K562 (cell line): ENCODE results near the gene SCRG1. TPM values are rescaled to one million over a fixed set of nuclear protein-coding genes. Genes with fewer than 3 reads are reported as not detected.
A peak's percentile ranks its signal among the peaks of the same experiment; 100 is the strongest.

Experiments
- ARID3A ChIP-seq: IDR thresholded peaks from 2 replicates; pipeline ENCODE4 v1.6.1; 2012; ENCODE audit warnings: low read depth, low read length, improper control_type of control experiment, borderline replicate concordance
- BRF2 ChIP-seq: IDR thresholded peaks from 3 replicates; pipeline ENCODE4 v1.6.1; 2011; ENCODE audit warnings: borderline replicate concordance, mild to moderate bottlenecking; ENCODE audit not compliant: insufficient read length, insufficient read depth
- CGGBP1 ChIP-seq: fragments of 250-450 bp; sonication (Bioruptor Pico); IDR thresholded peaks from 2 replicates; pipeline ENCODE4 v1.9.0; 2021; ENCODE audit warnings: mild to moderate bottlenecking
- FOSL1 ChIP-seq: fragments of 200-800 bp; sonication (Bioruptor generic); conservative IDR thresholded peaks from 2 replicates; pipeline ENCODE4 v1.6.1; 2016; ENCODE audit warnings: missing genetic modification characterization, missing compliant biosample characterization
- GABPA ChIP-seq: fragments of 200-800 bp; sonication (Bioruptor generic); conservative IDR thresholded peaks from 2 replicates; pipeline ENCODE4 v1.6.1; 2016; ENCODE audit warnings: low read depth, missing genetic modification characterization, missing compliant biosample characterization
- GATAD2A ChIP-seq: fragments of 450-650 bp; IDR thresholded peaks from 2 replicates; pipeline ENCODE4 v1.6.1; 2017
- MAFF ChIP-seq: IDR thresholded peaks from 2 replicates; pipeline ENCODE4 v1.6.1; 2012; ENCODE audit warnings: low read length, improper control_type of control experiment
- MNT ChIP-seq, 2 experiments: fragments of 450-650 bp; conservative IDR thresholded peaks; 2 replicates each; pipeline ENCODE4 v1.6.1; 2017; ENCODE audit warnings: mild to moderate bottlenecking in 2 of 2, moderate library complexity in 2 of 2
- NFE2 ChIP-seq: IDR thresholded peaks from 2 replicates; pipeline ENCODE4 v1.6.1; 2014; ENCODE audit warnings: antibody characterized with exemption, low read depth
- PRPF4 ChIP-seq: fragments of 200-400 bp; formaldehyde crosslinking; IDR thresholded peaks from one replicate; pipeline ENCODE4 v1.6.1; 2017; ENCODE audit warnings: low read length, low read depth, mild to moderate bottlenecking; ENCODE audit not compliant: insufficient read depth, poor library complexity, severe bottlenecking
- RBBP5 ChIP-seq: fragments of 200-600 bp; sonication (generic); IDR thresholded peaks from 2 replicates; pipeline ENCODE4 v1.6.1; 2012; ENCODE audit warnings: borderline replicate concordance, mild to moderate bottlenecking, low read length, control low read depth, inconsistent platforms; ENCODE audit not compliant: insufficient read depth, poor library complexity, severe bottlenecking
- RBM15 ChIP-seq: fragments of 200-400 bp; formaldehyde crosslinking; IDR thresholded peaks from 2 replicates; pipeline ENCODE4 v1.6.1; 2018; ENCODE audit warnings: mild to moderate bottlenecking, low read length, moderate library complexity; ENCODE audit not compliant: insufficient read depth
- RBM17 ChIP-seq: fragments of 200-400 bp; formaldehyde crosslinking; IDR thresholded peaks from 2 replicates; pipeline ENCODE4 v1.6.1; 2017; ENCODE audit warnings: low read depth, mild to moderate bottlenecking, low read length, borderline replicate concordance
- SLC30A9 ChIP-seq: fragments of 250-450 bp; sonication (Bioruptor Pico); IDR thresholded peaks from 2 replicates; pipeline ENCODE4 v1.8.0; 2022; ENCODE audit warnings: mild to moderate bottlenecking, moderate library complexity
- TAF1 ChIP-seq: IDR thresholded peaks from 2 replicates; pipeline ENCODE4 v1.6.1; 2011; ENCODE audit warnings: mild to moderate bottlenecking, low read length, moderate library complexity; ENCODE audit not compliant: insufficient read depth, control insufficient read depth, severe bottlenecking; ENCODE audit errors: extremely low read depth
- TCFL5 ChIP-seq: fragments of 250-450 bp; sonication (Bioruptor Pico); conservative IDR thresholded peaks from 2 replicates; pipeline ENCODE4 v1.6.1; 2021; ENCODE audit warnings: mild to moderate bottlenecking, moderate library complexity, matching md5 sums
- TSC22D4 ChIP-seq: fragments of 450-650 bp; IDR thresholded peaks from 2 replicates; pipeline ENCODE4 v1.6.1; 2016; ENCODE audit warnings: missing genetic modification characterization, missing biosample characterization, control low read depth
- ZNF12 ChIP-seq: sonication (generic); formaldehyde crosslinking; IDR thresholded peaks from 2 replicates; pipeline ENCODE4 v1.4.0; 2020; ENCODE audit warnings: mild to moderate bottlenecking, missing genetic modification reagents
- ZNF140 ChIP-seq: fragments of 250-450 bp; sonication (Bioruptor Pico); IDR thresholded peaks from 2 replicates; pipeline ENCODE4 v1.8.0; 2021; ENCODE audit warnings: moderate library complexity, mild to moderate bottlenecking, inconsistent platforms
- polyA plus RNA-seq, 8 experiments: library from polyadenylated mRNA; depleted of rRNA in 4 of 8; stranded (reverse) in 5 of 8; unstranded in 3 of 8; fragments of >200 nt; fragmentation: Nextera tagmentation in 2 of 8; fragmentation: Illumina TruSeq in 1 of 8; extraction: Ambion mirVana in 2 of 8; extraction: Trizol in 1 of 8; gene quantifications; 2 replicates each; pipeline versions ENCODE4 v1.2.1 to v1.2.3, GENCODE V29; 2011 to 2014; ENCODE audit warnings: inconsistent platforms in 1 of 8, missing spikeins in 1 of 8
- total RNA-seq, 7 experiments: library from RNA; depleted of rRNA in 6 of 7; stranded (reverse); fragments of >200 nt in 6 of 7; fragmentation: Illumina TruSeq in 2 of 7; extraction: Trizol in 2 of 7; gene quantifications; 2 replicates each; pipeline versions ENCODE4 v1.2.1 to v1.2.3, GENCODE V29; 2011 to 2021; ENCODE audit warnings: low replicate concordance in 1 of 7
- TF ChIP-seq, protein P1 (sequence below): fragments of 450-650 bp; IDR thresholded peaks from 2 replicates; pipeline ENCODE4 v1.6.1; 2016; ENCODE audit warnings: borderline replicate concordance

Gene SCRG1
- total and polyA plus RNA-seq, 9 of the 15 experiments (the other 6 are each of a cell fraction or from before 2014, with no cell fraction given) = 0.01 TPM; not detected in 7

GRCh38 chr4:173334891-173335752 is 63.8 kb downstream of the SCRG1 start (continued):
- TF ChIP-seq MNT (conservative IDR thresholded peaks at IDR 0.05) = peak in 1 of 2 experiments; percentile 85
- no peak for TF ChIP-seq TSC22D4
- no peak for TF ChIP-seq PRPF4
- TF ChIP-seq, protein P1, sequence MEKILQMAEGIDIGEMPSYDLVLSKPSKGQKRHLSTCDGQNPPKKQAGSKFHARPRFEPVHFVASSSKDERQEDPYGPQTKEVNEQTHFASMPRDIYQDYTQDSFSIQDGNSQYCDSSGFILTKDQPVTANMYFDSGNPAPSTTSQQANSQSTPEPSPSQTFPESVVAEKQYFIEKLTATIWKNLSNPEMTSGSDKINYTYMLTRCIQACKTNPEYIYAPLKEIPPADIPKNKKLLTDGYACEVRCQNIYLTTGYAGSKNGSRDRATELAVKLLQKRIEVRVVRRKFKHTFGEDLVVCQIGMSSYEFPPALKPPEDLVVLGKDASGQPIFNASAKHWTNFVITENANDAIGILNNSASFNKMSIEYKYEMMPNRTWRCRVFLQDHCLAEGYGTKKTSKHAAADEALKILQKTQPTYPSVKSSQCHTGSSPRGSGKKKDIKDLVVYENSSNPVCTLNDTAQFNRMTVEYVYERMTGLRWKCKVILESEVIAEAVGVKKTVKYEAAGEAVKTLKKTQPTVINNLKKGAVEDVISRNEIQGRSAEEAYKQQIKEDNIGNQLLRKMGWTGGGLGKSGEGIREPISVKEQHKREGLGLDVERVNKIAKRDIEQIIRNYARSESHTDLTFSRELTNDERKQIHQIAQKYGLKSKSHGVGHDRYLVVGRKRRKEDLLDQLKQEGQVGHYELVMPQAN = peak; percentile 42
- no peak for TF ChIP-seq MAFF
- no peak for TF ChIP-seq FOSL1 (tag)
- TF ChIP-seq CGGBP1 (CRISPR knock-in tag) = peak; percentile 75; the same call in 1 of the 2 replicates
- peak; percentile 81 for TF ChIP-seq RBBP5
- peak; percentile 83 for TF ChIP-seq TAF1
- TF ChIP-seq SLC30A9 (CRISPR knock-in tag) = no peak
- no peak for TF ChIP-seq ZNF140 (CRISPR knock-in tag)
- no peak for TF ChIP-seq NFE2
- no peak for TF ChIP-seq TCFL5 (CRISPR knock-in tag)
- TF ChIP-seq GATAD2A = no peak
- no peak for TF ChIP-seq GABPA
- TF ChIP-seq RBM17 = no peak
- 0 out of 2 replicates have a peak, but pooled peaks have one; percentile 28 for TF ChIP-seq ZNF12 (CRISPR knock-in tag)
- peak; percentile 34; the same call in 1 of the 2 replicates for TF ChIP-seq ARID3A
- no peak for TF ChIP-seq BRF2
- no peak for TF ChIP-seq RBM15
